HG03558 (cell line): ENCODE results near the gene RAB35.

Experiments
- ATAC-seq: cut with Tn5 transposase; IDR thresholded peaks from one replicate; pipeline ENCODE4 v1.9.1; 2021; ENCODE audit warnings: moderate number of reproducible peaks; ENCODE audit not compliant: unreplicated experiment; ENCODE audit errors: extremely low read depth

The RAB35 gene

GRCh38 chr12:120134307-120134980, 17.9 kb upstream of the RAB35 start:
- no peak for ATAC-seq

DNA sequence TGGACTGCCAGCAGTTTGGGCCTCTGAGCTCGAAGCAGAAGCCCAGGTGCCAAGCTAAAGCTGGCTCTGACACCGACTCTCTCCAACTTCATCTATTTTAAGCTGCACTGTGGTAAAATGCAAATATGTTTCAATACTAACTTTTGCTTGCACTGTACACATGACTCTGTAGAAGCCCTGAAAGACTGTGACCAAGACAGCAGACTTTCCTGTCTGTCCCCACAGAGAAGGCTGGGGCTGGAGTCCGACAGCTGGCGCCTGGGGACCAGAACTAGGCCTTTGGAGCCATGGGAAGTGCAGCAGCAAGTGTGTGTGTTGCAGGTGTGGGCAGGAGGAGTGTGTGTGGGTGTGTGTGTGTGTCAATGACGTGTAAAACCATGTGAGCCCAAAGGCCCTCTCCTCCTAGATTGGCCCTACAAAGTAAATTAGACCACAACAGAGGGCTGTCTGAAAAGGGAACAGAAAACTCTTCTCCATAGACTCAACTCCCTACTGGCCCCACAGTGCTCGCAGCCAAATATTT, 16.4 kb upstream of the RAB35 start:
- peak; percentile 85 for ATAC-seq

DNA sequence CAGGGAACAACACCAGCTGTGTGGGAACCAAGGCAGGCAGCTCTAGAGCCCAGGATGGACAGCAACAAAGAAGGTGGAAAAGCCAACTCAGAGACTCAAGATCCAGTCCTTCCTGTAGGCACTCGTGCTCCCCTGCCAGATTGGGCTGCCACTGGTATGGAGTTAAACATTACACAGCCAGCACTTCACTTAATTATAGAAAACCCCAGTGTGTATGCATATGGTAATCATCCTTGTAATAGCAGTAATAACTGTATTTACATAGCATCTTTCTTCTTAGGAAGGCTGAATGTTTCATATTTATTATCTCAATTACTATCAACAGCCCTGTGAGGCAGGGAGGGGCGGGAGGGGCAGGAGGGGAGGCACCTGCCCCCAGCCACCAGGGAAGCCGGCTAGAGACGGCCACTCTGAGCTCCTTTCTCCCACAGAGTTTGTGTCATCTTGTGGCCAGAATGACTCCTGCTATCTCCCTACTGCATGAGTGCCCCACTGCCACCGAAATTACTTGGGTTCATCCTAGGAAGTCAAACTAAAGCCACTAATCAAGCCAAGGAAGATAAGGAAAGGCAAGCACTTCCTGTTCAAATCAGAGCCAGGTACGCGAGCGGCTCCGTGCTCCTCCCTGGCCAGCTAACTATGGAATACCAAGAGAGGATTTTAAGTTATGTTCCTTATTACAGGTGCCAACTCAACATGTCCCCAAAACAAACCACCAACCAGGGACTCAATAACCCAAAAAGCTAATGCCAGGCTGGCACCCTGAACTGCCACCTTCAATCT, 15.7 kb upstream of the RAB35 start:
- no peak for ATAC-seq

GRCh38 chr12:120131116-120131515, 14.6 kb upstream of the RAB35 start:
- no peak for ATAC-seq

- no peak for ATAC-seq
These were observed 13.5 kb upstream of the RAB35 start for GRCh38 chr12:120130011-120130410.

DNA sequence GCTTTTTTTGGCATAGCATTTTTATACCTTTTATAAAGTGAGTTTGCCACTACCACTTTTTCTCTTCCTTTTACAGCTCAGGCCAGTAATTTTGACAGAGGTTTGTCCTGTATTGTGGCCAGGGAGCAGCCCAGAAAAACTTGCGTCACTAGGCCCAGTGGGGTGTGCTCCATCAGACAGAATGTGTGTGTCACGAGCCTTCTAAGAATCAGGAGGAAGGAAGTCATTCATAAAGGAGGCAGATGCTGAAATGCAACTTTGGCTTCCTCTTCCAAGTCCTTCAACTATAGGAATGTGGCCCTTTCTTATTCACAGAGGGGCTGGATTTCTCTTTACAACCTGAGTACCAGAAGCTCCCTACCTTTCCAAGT, 10.1 kb upstream of the RAB35 start:
- no peak for ATAC-seq

GRCh38 chr12:120125792-120126634, 9.5 kb upstream of the RAB35 start:
- ATAC-seq, result no peak

DNA sequence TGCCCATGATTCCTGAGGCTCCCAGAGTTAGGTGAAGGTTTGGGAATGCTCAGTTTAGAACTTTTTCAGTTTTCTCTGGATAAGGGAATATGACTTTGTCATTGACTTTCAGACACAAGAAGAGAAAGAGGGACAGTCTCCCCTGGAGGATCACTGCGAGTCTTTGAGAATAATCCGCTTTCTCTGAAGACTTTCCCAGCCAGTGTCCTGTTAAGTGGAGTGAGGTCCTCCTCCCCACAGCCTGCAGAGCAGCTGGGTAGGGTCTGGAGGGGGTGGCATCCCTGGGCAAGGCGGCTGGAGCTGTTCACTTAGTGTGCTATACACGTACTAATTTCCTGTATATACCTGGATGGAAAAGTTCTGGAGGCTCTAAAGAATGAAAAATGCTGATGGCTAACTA, 8.5 kb upstream of the RAB35 start:
- ATAC-seq, result no peak

DNA sequence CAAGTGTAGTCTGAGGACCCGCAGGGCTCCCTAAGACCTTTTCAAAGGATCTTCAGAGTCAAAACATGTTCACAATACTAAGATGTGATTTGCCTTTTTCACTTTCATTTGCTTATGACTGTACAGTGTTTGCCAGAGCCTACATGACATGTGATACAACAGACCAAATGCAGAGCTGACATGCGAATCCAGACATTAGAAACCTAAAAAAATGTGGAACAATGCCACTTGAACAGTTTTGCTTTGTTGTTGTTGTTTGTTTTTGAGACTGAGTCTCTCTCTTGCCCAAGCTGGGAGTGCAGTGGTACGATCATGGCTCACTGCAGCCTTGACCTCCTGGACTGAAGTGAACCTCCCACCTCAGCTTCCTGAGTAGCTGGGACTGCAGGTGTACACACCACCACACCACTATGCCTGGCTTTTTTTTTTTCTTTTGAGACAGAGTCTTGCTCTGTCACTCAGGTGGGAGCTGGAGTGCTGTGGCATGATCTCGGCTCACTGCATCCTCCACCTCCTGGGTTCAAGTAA, 5.3 kb upstream of the RAB35 start:
- peak; percentile 29 for ATAC-seq

- no peak for ATAC-seq
These were observed 4.8 kb upstream of the RAB35 start for GRCh38 chr12:120121343-120121742.

GRCh38 chr12:120119271-120119973, 2.9 kb upstream of the RAB35 start:
- ATAC-seq, result peak; percentile 24

DNA sequence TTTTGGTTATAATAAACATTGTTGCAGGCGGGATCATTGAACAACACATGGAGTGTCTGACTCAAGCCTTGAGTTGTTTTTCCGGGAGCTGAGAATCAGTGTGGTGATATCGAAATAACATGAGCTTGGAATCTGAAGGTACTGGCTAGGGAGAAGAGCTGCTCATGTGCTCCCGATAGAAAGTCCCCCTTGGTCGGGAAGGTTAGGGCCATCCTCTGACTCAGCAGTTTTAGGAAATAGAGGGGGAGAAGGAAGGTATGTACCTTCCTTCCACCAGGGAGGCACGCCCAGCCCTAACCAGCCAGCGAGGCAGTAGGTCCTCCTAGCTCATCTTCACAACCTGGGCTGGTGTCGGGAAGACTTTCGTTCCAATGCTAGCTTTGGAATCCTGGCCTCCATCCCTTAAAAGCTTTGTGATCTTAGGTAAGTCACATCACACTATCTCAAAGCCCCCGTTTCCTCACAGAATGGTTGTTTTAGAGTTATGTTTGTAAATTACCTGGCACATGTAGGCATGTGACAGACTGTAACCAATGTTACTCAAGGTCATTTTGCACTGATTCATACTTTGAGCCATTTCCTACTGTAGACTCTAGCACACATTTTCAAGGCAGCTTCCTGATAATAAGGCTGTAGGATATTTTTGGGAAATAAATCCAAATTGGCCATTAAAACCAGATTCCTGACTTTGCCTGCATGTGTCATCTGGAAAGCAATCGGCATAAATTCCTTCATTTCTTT, 1.9 kb upstream of the RAB35 start:
- no peak for ATAC-seq

DNA sequence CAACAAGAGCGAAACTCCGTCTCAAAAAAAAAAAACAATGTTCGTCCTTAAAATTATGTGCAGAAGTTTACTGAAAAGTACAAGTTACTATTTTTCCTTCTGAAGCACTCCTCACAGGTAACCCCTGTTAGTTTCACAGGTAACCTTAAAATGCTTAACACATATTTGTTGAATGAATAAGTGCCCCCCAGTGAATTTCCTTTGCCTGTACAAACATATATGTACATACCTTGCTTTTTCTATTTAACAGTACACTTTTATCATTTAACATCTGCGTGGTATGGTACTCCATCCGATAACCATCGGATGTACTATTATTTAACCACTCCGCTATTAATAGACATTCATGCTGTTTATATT, 1.4 kb upstream of the RAB35 start:
- no peak for ATAC-seq

- peak; percentile 18 for ATAC-seq
These were observed 469 bp upstream of the RAB35 start for GRCh38 chr12:120116792-120117651.

DNA sequence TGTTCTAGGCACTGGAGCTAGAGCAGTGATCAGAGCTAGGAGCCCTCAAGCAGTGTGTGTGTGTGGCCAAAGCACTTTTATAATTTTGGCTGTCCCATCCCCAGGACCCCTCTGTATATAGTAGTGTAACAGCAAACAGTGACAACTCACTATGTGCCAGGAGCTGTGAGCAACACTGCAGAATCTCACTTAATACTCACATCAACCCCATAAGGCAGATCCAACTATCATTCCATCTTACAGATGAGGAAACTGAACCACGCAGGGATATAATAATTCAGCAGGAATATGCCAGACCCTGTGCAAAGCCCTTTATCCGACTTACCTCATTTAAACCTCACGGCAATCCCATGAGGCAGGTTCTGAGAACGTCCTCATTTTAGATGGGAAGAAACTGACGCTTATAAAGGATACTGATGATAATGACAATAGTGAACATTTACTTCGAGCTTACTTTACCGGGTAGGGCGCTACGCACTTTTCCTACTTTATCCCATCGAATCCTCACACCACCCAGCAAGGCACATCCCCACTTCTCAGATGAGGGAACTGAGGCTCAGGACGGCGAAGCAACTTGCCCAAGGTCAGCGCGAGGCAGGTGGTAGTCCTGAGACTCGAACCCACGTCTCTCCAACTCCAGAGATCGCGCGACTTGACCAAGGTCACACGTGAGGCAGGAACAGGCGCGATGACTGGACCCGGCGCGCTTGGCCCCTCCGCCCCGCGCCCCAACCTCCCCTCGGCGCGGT, 687 bp downstream of the RAB35 start:
- no peak for ATAC-seq

GRCh38 chr12:120115066-120115465, 1.5 kb downstream of the RAB35 start:
- ATAC-seq, result no peak

DNA sequence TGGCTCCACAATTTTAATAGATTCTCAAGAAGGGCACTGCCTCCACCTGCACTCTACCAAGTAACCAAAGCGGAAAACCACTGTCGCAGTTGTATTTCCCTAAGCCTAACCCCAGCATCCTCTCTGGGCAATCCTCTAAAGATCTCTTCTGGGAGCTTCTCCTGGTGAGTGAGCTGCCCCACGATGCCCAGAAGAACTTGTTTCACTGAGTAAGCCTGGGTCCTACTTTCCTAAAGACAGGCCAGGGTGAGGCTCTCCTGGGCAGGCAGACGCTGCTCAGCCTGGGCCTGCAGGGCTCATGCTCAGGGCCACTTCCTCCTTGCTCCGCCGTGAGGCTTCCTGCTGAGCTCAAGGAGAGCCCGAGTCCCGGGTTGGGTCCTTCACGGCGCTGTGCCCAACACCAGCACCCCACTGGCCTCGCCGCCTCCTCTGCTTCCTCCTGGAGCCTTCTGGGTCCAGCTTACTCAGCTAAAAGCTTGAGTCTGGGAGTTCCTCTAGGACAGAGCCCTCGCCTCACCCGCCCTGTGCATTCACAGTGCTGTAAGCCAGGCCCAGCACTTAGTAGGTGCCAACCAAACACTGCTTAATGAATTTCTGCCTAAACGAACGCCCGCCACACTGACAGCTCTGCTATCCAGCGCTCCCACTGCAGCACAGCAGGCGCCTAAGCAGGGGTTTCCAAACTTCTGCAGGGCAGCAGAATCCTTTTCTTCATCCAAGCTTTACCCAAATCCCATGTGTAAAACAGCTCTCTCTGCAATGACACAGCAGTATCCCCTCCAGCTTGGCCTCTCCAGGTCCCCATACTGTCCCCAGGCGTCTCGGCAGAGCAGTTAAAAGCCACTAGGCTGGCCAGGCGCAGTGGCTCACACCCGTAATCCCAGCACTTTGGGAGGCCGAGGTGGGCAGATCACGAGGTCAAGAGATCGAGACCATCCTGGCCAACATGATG, 5.7 kb downstream of the RAB35 start:
- ATAC-seq, result no peak
